Brain microvascular endothelial cell (primary cell): ENCODE measurements around the gene ZBTB16.
A peak's percentile ranks its signal among the peaks of the same experiment; 100 is the strongest.

Experiments
- DNase-seq: peaks from one replicate; pipeline ENCODE4 v3.0.0-alpha.2; 2020
- H3K27ac ChIP-seq: fragments of 250-450 bp; sonication (Bioruptor Pico); 2 replicates; pipeline ENCODE4 v1.5.1; 2020; ENCODE audit warnings: mild to moderate bottlenecking, moderate library complexity
- H3K27me3 ChIP-seq: fragments of 250-450 bp; sonication (Bioruptor Pico); replicated peaks from 2 replicates; pipeline ENCODE4 v1.5.1; 2020; ENCODE audit warnings: mild to moderate bottlenecking
- H3K36me3 ChIP-seq: fragments of 250-450 bp; sonication (Bioruptor Pico); replicated peaks from 2 replicates; pipeline ENCODE4 v1.5.1; 2020; ENCODE audit warnings: mild to moderate bottlenecking
- H3K4me3 ChIP-seq: 2 replicates; pipeline ENCODE4 v1.5.1; 2011; ENCODE audit warnings: low read depth, mild to moderate bottlenecking, control low read depth, low read length, moderate library complexity
- in situ Hi-C: cut with HindIII; loops from 2 replicates; pipeline ENCODE4 v1.10.0; 2017; ENCODE audit warnings: low sequenced_read_pairs, low pct_ligation_motif_present
- TF ChIP-seq, protein P1 (sequence below): IDR thresholded peaks from 2 replicates; pipeline ENCODE4 v1.5.1; 2011; ENCODE audit warnings: low read depth, mild to moderate bottlenecking, moderate library complexity, low read length, control low read depth, inconsistent platforms; ENCODE audit errors: missing control alignments

The ZBTB16 gene

DNA sequence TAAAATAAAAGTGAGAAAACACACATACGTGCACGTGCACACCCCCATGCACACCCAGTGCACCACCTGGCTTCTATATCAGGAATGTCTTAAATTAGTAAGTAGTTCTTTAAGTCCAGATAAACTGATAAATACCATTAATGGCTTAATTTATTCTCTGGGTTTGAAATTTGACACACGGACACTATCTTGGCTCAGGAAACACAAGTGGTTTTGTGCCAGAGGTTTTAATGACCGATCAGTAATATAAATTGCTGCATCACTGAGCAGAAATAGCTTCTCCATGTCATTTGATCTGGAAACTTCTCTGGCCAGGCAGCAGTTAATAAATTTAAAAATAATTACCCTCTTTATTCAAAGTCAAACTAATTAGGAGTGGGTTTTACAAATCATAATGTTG is 135.2 kb downstream of the ZBTB16 start:
- no peaks in the 10 kb centered on the region for H3K27me3 ChIP-seq
- no peaks in the 10 kb centered on the region for H3K36me3 ChIP-seq
- DNase-seq = no peak
- in situ Hi-C loops = no loop called here
- TF ChIP-seq, protein P1, sequence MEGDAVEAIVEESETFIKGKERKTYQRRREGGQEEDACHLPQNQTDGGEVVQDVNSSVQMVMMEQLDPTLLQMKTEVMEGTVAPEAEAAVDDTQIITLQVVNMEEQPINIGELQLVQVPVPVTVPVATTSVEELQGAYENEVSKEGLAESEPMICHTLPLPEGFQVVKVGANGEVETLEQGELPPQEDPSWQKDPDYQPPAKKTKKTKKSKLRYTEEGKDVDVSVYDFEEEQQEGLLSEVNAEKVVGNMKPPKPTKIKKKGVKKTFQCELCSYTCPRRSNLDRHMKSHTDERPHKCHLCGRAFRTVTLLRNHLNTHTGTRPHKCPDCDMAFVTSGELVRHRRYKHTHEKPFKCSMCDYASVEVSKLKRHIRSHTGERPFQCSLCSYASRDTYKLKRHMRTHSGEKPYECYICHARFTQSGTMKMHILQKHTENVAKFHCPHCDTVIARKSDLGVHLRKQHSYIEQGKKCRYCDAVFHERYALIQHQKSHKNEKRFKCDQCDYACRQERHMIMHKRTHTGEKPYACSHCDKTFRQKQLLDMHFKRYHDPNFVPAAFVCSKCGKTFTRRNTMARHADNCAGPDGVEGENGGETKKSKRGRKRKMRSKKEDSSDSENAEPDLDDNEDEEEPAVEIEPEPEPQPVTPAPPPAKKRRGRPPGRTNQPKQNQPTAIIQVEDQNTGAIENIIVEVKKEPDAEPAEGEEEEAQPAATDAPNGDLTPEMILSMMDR = peak; percentile 5
- H3K27ac ChIP-seq = no peak overlapping the region
- H3K4me3 ChIP-seq = no peak overlapping the region

DNA sequence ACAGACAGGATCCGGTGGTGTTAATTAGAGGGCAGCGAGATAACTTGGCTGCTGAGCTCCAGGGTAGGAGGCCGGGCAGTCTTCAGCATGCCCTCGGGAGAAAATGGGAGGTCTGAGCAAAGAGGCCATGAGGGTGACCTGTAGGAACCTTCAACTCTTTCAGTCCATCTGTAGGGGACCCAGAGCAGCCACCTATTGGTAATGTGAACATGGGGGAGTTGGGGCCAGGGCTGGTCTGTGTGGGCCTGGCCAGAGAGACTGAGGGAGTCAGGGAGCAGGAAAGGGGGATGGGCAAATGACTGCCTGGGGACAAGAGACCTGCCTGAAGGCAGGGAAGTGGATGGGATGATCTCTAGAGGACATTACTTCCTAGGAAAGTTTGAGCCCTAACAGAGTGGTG is 135.6 kb downstream of the ZBTB16 start:
- TF ChIP-seq, protein P1 = no peak
- H3K36me3 ChIP-seq = no peaks in the 10 kb centered on the region
- H3K27me3 ChIP-seq = no peaks in the 10 kb centered on the region
- in situ Hi-C loops = no loop called here
- DNase-seq = no peak
- H3K4me3 ChIP-seq = no peak overlapping the region
- H3K27ac ChIP-seq = no peak overlapping the region

DNA sequence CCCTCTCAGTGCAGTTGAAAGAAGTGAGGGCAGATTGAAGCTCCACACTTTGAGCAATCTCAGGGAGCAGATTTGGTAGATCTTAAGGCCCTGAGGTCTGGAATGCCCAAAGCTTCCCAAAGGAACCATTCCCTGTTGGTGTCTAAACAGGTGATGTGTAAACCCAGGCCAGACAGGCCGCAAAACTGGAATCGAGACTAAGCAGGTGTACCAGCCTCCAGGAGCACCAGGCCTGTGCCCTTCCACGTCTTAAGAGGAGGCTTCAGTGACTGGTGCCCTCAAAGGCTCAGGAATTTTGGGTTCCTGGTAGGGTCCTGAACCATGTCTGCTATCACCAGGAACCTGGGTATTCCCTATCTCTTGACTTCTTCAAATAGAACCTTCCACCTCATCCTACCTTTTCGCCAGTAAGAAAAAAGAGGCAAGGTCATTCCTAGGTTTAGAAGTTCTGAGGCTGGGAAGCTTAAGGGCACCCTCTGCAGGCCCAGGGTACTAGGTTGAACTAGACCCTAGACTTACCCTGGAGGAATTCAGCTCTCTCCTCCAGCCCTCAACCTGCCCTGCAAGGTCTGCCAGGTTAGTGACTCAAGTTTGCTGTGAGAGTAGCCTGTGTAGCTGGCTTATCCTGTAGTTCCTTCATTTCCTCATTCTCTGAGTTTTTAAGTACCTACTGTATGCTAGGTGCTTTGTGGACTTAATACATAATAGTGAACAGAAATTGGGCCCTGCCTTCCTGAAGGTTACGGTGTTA is 136.6 kb downstream of the ZBTB16 start:
- TF ChIP-seq, protein P1 = peak; percentile 5
- Histone ChIP-seq H3K27me3 (no peaks in the 10 kb centered on the region), H3K4me3 (no peak overlapping the region), H3K27ac (no peak overlapping the region), H3K36me3 (no peaks in the 10 kb centered on the region)
- DNase-seq = no peak
- in situ Hi-C loops = no loop called here

DNA sequence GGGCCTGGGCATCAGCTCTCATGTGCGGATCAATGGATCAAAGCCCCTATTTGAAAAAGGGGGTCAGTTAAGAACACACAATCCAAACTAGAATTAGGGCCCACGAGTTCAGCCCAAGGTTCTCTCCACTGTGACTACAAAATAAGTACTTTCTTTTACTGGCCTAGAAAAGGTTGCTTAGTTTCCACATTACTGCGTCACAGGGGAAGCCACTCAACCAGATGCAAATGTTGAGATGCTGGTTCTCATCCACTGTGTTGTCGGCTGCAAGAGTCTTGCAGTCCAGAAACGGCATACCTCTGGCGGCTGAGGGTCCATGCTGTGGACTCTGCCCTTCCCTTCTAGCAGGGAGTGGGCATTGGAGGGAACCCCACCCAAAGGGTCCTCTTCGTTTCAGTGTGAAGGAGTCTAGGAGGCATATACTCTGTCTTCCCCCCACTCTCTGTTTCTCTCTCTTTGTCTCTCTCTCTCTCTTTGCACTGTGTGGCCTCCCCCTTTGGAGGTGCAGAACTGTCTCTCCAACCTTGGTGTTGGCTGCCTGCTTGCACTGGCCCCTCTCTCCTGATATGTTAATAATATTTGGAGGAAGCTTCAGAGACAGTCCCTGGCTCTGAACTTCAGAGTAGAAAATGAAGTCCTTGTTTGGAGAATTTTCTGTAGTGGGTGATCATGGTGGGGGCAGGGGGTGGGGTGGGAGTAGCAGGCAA is 137.6 kb downstream of the ZBTB16 start:
- in situ Hi-C loops = no loop called here
- no peak for DNase-seq
- Histone ChIP-seq H3K4me3 (no peak overlapping the region), H3K27ac (no peak overlapping the region), H3K36me3 (no peaks in the 10 kb centered on the region), H3K27me3 (no peaks in the 10 kb centered on the region)
- TF ChIP-seq, protein P1 = no peak

DNA sequence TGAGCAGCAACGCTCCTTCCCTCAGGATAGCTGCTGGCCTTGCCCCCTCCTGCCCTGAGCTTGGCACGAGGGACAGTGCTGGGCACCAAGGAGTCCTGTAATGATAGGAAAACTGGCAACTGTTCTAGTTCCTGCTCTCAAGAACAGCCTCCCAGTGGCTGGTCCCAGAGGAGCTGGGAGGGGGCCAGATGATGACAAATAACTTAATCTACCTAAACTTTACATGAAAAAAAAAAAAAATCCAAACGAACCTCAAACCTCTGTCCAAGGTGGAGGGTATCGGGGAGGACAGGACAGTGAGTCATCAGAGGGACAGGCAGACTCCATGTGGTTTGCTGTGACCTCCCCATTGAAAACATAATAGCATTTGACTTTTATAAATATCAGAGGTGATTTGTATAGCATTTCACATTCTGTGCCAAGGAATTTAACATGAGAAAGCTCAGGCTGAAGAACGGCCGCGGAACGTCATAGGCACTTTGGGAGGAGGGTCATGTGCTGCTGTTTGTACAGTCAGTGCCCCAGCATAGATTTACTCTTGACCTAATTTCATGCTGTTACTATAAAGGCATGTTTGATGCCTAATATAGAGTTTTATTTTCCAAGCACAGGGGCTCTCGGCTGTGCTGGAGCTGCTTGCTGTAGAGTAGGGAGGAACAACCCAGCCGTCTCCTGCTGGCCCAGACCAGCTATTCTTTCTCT is 138.4 kb downstream of the ZBTB16 start:
- Histone ChIP-seq H3K4me3 (no peak overlapping the region), H3K36me3 (no peaks in the 10 kb centered on the region), H3K27me3 (no peaks in the 10 kb centered on the region), H3K27ac (no peak overlapping the region)
- DNase-seq = peak; percentile 77
- in situ Hi-C loops = no loop called here
- TF ChIP-seq, protein P1 = peak; percentile 16
